Rectal smooth muscle tissue (tissue), 1 donor: ENCODE measurements around the gene FOXP1.

Experiments used
- H3K27ac ChIP-seq: one replicate; pipeline ENCODE4 v1.7.0; 2013; ENCODE audit warnings: low read depth, low read length, inconsistent platforms
- H3K27me3 ChIP-seq: one replicate; pipeline ENCODE4 v1.7.0; 2013; ENCODE audit warnings: low read length; ENCODE audit not compliant: control insufficient read depth, insufficient read depth
- H3K36me3 ChIP-seq: one replicate; pipeline ENCODE4 v1.7.0; 2013; ENCODE audit warnings: low read length; ENCODE audit not compliant: control insufficient read depth, insufficient read depth
- H3K4me1 ChIP-seq: one replicate; pipeline ENCODE4 v1.7.0; 2013; ENCODE audit warnings: low read length; ENCODE audit not compliant: control insufficient read depth, insufficient read depth
- H3K4me3 ChIP-seq: one replicate; pipeline ENCODE4 v1.7.0; 2013; ENCODE audit warnings: low read length
- H3K9ac ChIP-seq: one replicate; pipeline ENCODE4 v1.7.0; 2013; ENCODE audit warnings: low read length

The FOXP1 gene

DNA sequence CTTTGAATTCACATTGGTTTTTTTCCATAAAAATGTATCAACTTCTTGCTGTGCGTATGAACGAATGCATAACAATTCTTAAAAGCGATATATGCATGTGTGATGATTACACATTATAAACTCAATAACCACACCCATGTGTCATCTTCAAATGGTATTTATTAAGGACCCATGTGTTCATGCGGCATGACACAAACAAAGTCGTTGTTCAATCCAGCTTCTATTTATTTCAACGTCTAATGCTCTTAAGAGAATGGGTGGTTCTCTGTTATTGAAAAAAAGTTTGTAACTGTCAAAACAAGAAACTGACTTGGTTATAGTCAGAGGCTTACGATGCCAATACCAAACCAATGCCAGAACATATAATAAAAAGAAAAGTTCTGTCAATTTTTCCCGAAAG is 195.9 kb downstream of the FOXP1 start:
- Histone ChIP-seq H3K4me3 (no peak overlapping the region), H3K27ac (no peak overlapping the region), H3K4me1 (peaks cover 14% of the 10 kb centered on the region), H3K36me3 (no peaks in the 10 kb centered on the region), H3K9ac (no peak overlapping the region), H3K27me3 (no peaks in the 10 kb centered on the region)

DNA sequence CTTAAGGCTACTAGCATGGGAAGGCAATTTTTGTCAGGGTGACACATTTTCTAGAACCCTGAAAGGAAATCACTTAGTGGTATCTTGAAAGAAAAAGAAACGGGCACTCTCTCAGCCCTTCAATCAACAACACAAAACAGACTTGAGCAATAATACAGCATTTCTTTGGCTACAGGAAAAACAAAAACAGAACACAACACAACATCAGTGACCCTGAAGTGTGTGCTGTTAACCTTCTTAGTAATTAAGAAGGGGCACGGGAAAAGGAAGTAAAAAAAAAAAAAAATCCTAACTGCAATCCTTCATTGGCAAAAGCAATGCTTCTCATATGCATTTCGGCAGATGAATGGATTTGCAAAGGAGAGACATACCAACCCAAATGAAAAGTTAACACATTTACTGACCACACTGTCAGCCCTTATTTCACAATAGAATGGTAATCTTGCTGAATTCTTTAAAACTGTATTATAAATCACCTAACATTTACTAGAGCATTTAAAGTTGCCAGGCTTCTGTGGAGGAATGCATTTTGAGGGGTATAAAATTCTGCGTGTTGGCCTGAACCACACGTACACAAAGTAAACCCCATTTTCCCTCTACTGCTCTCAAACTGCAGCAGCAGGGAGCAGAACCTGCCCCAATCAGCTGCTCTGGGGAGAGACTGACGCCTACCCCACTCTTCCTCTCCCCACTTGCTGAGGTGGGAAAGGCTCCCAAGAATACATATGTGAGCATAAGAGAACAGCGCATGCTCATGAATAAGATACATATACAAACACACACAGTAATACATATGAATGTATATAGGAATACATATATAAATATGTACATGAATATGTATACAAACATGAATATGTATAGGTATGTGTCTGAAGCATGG is 198.5 kb downstream of the FOXP1 start:
- no peaks in the 10 kb centered on the region for H3K27me3 ChIP-seq
- H3K9ac ChIP-seq: no peak overlapping the region
- peaks cover 14% of the 10 kb centered on the region for H3K4me1 ChIP-seq
- H3K27ac ChIP-seq: no peak overlapping the region
- no peak overlapping the region for H3K4me3 ChIP-seq
- H3K36me3 ChIP-seq: no peaks in the 10 kb centered on the region

DNA sequence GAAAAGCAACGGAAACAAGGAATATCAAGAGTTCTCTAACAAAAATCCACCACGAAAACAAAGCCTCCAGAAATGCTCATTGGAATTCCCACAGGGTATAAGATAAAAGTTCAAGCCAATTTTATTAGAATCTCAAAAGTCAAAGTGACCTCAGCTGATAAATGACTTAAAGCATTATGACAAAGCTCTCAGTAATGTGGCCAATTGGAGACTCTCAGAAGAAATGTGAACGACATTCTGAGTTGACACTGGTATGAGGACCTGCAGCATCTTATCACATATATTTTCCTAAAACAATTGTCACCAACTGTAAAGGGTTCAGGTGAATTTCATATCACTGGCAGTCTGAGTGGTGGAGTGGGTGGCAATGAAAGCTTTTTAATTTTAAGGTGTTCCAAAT is 199.1 kb downstream of the FOXP1 start:
- Histone ChIP-seq H3K4me1 (peaks cover 14% of the 10 kb centered on the region), H3K27me3 (no peaks in the 10 kb centered on the region), H3K36me3 (no peaks in the 10 kb centered on the region), H3K4me3 (no peak overlapping the region), H3K27ac (no peak overlapping the region), H3K9ac (no peak overlapping the region)

DNA sequence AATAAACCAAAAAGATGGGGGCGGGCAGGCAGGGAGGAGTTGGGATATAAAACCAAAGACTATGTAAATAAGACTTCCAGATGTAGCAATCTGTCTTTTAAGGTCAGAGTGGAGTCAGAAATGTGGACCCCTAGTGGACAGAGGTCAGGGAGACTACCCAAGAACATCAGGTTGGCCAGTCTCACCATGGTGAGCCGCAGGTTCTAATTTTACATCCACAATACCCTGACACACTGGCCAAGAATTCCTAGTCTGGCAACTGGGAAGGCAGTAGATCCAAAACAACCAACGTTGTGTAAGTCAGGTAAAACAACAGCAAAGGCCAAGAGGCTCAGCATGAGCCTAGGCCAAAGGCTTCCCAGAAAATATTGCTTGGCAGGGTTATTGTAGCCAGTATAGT is 203.4 kb downstream of the FOXP1 start:
- Histone ChIP-seq H3K4me3 (no peak overlapping the region), H3K27me3 (no peaks in the 10 kb centered on the region), H3K9ac (no peak overlapping the region), H3K27ac (no peak overlapping the region), H3K36me3 (no peaks in the 10 kb centered on the region), H3K4me1 (peaks cover 11% of the 10 kb centered on the region)

DNA sequence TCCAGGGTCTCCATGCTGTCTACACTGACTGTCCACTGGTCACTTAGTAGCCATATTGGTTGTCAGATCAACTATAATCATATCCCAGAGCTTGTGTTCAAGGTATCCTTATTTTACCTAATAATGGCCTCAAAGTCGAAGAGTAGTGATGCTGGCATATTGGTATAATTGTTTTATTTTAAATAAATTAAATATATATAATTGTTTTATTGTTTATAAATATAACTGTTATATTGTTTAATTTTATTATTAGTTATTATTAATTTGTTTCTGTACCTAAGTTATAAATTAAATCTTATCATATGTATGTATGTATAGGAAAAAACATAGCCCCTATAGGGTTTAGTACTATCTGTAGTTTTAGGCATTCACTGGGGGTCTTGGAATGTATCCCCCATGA is 205.0 kb downstream of the FOXP1 start:
- H3K36me3 ChIP-seq: no peaks in the 10 kb centered on the region
- H3K27ac ChIP-seq: no peak overlapping the region
- H3K9ac ChIP-seq: no peak overlapping the region
- H3K4me3 ChIP-seq: no peak overlapping the region
- H3K4me1 ChIP-seq: peaks cover 3% of the 10 kb centered on the region
- H3K27me3 ChIP-seq: no peaks in the 10 kb centered on the region

DNA sequence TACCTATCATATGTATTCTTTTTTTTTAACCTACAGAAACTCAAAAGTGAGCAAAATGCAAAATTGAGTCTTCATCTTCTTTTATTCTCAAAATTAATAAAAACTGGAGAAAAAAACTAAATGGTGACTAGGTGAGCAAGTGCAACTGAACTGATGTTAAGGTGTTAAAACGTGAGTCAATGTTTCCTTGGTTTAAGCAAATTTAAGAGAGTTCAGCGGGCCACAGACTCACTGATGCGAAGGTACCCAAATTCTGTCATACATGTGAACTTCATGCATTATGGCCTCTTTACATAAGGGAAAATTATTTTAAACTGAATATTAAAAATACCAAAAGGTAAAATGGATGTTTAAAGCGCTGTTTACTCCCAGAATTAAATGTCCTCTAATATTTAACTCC is 206.6 kb downstream of the FOXP1 start:
- no peak overlapping the region for H3K9ac ChIP-seq
- peaks cover 3% of the 10 kb centered on the region for H3K4me1 ChIP-seq
- no peak overlapping the region for H3K27ac ChIP-seq

DNA sequence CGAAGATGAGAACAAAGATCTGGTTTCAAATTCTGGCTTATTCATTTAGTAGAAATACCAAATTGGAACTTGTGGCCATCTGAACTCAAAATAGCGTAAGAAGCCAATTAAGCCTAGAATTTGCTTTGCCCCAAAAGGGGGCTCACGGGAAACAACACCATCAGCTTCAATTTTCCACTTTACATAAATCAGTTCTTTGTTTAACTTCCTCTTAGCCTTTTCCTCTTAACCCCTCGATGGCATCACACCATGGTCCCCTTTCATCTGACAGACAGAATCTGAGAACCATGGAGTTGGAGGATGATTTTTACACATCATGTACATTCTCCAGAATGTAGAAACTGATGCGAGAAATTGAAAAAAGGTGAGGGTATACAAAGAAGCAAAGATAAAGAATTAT is 207.0 kb downstream of the FOXP1 start:
- no peak overlapping the region for H3K4me3 ChIP-seq
- H3K36me3 ChIP-seq: no peaks in the 10 kb centered on the region
- H3K27me3 ChIP-seq: no peaks in the 10 kb centered on the region
- H3K4me1 ChIP-seq: peaks cover 3% of the 10 kb centered on the region
- H3K9ac ChIP-seq: no peak overlapping the region
- no peak overlapping the region for H3K27ac ChIP-seq

More for the DNA sequence above, 206.6 kb downstream of the FOXP1 start:
- H3K36me3 ChIP-seq: no peaks in the 10 kb centered on the region
- H3K27me3 ChIP-seq: no peaks in the 10 kb centered on the region
- no peak overlapping the region for H3K4me3 ChIP-seq

DNA sequence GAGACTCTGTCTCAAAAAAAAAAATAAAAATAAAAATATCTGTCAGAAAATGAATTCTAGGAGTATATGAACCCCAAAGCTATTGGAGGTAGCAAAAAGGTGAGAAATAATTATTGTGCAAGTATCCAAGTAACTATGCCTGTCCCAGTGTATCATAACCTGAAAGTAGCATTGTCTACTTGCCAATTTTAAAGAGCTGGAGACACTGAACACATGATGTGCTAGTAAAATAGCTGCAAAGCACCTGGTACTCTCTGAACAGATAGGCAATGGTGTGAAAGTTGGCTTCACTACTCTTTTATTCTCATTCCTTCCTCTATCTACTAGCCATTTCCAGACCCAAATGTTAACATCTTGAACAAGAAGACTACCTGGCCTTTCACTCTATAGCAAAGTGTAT is 208.9 kb downstream of the FOXP1 start:
- H3K27ac ChIP-seq: no peak overlapping the region
- H3K9ac ChIP-seq: no peak overlapping the region

DNA sequence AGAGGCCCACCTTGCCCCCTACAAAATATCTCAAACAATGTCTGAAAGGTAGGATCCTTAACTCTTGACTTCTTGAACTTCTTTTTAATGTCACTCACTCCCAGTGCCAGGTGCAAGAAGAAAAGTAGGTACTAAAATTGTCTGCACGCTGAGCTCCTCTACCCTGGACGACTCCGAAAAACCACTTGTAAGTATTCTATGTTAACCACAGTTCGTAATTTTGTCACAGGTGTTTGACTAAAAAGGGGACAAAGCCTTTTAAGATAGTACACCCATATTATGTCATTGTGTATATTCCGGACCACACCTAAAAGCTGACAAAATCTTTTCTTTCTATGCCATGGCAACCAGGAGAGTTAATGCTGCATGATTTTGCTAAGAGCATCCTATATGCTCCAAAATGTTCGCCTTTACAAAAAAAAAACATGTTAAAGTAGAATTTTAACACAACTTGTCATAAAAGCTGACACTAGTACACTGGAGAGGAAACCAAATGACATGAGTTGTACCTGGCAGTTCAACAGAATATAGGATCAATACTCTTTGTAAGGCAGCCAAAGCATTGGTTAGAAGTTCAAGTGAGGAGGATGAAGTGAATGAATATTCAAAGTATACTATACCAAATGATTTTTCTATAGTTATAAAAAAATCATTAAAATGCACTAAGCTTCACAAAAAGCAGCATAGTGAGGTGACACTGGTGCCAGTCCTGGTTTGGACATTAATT is 210.5 kb downstream of the FOXP1 start:
- Histone ChIP-seq H3K27ac (no peak overlapping the region), H3K27me3 (no peaks in the 10 kb centered on the region), H3K9ac (no peak overlapping the region), H3K36me3 (no peaks in the 10 kb centered on the region), H3K4me3 (no peak overlapping the region), H3K4me1 (peaks cover 3% of the 10 kb centered on the region)

More for the DNA sequence above, 208.9 kb downstream of the FOXP1 start:
- Histone ChIP-seq H3K4me1 (peaks cover 3% of the 10 kb centered on the region), H3K4me3 (no peak overlapping the region), H3K27me3 (no peaks in the 10 kb centered on the region), H3K36me3 (no peaks in the 10 kb centered on the region)

DNA sequence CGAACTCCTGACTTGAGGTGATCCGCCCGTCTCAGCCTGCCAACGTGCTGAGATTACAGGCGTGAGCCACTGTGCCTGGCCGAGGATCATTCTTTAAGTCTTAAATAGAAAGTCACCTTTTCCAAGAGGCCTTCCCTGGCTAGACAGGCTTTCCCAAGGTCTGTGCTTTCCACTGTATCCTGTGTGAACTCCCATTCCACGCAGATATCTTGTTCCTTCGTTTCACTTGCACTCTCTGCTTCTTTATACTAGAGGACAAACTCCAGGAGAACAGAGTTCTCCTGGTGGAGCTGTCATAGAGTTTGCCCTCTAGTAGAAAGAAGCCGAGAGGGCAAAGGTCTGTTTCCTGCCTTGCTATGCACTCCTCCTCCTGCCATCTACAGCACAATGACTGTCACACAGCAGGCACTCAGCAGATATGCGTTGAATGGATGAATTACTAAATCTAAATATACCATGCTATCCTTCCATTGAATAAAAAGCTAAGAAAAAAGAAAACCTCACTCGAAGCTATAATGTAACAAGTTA is 211.2 kb downstream of the FOXP1 start:
- Histone ChIP-seq H3K27me3 (no peaks in the 10 kb centered on the region), H3K9ac (no peak overlapping the region), H3K36me3 (no peaks in the 10 kb centered on the region), H3K4me3 (no peak overlapping the region), H3K4me1 (peaks cover 3% of the 10 kb centered on the region), H3K27ac (no peak overlapping the region)

DNA sequence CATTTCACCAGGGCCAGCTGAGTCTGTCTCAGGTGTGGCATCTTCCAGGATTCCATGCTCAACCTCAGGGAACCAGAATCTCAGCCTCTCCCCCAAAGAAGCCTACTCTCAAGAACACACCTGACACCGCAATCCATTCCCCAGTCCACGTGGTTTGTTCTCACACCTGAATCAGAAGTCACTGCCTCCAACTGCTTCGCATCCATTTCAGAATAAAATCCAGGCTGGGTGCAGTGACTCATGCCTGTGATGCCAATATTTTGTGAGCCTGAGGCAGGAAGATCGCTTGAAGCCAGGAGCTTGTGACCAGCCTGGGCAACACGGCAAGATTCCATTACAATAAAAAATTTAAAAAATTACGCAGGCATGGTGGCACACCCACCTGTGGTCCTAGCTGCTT is 212.2 kb downstream of the FOXP1 start:
- no peak overlapping the region for H3K4me3 ChIP-seq
- H3K27me3 ChIP-seq: no peaks in the 10 kb centered on the region
- H3K27ac ChIP-seq: no peak overlapping the region

DNA sequence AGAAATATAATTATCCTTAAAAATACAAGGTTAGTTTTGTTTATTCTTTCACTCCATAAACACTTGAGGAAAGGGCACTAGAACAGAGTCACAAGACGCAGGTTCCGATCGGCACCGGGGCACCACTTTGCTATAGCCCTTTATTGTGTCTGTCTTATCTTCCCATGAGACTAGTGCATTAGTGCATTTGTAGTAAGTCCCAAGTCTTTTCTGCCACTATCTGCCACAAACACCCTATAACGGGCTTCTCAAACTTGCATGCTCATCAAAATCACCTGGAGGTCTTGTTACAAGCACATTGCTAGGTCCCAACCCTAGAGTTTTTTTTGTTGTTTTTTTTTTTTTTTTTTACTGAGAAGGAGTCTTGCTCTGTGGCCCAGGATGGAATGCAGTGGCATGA is 213.1 kb downstream of the FOXP1 start:
- Histone ChIP-seq H3K36me3 (peaks cover 2% of the 10 kb centered on the region), H3K9ac (no peak overlapping the region), H3K4me3 (no peak overlapping the region), H3K27me3 (no peaks in the 10 kb centered on the region), H3K4me1 (peaks cover 3% of the 10 kb centered on the region), H3K27ac (no peak overlapping the region)

More for the DNA sequence above, 212.2 kb downstream of the FOXP1 start:
- Histone ChIP-seq H3K36me3 (peaks cover 2% of the 10 kb centered on the region), H3K4me1 (peaks cover 3% of the 10 kb centered on the region), H3K9ac (no peak overlapping the region)
